Suprapubic skin (tissue), 4 donors: ENCODE data around the gene FAM89B. TPM values are rescaled to one million over a fixed set of nuclear protein-coding genes. Genes with fewer than 3 reads are reported as not detected.

ENCODE experiments used
- DNase-seq, 2 donors: peaks; one replicate each; pipeline ENCODE4 v3.0.0-alpha.2; 2019; ENCODE audit warnings: low spot score in 2 of 2
- H3K27ac ChIP-seq: fragments of 200-600 bp; sonication (generic); one replicate; pipeline ENCODE4 v1.5.1; 2019
- H3K27me3 ChIP-seq: fragments of 200-600 bp; sonication (generic); one replicate; pipeline ENCODE4 v1.5.1; 2019
- H3K36me3 ChIP-seq: fragments of 200-600 bp; sonication (generic); one replicate; pipeline ENCODE4 v1.5.1; 2019
- H3K4me1 ChIP-seq: fragments of 200-600 bp; sonication (generic); one replicate; pipeline ENCODE4 v1.5.1; 2019
- H3K4me3 ChIP-seq: fragments of 200-600 bp; sonication (generic); one replicate; pipeline ENCODE4 v1.5.1; 2019; ENCODE audit warnings: mild to moderate bottlenecking
- H3K9me3 ChIP-seq: fragments of 200-600 bp; sonication (generic); one replicate; pipeline ENCODE4 v1.5.1; 2019
- CTCF ChIP-seq, 2 donors: fragments of 200-600 bp in 1 of 2; fragments of 450-650 bp in 1 of 2; sonication (generic) in 1 of 2; IDR thresholded peaks; one replicate each; pipeline ENCODE4 v1.5.1; 2016 to 2019; ENCODE audit warnings: antibody characterized with exemption in 2 of 2, mild to moderate bottlenecking in 1 of 2, moderate library complexity in 1 of 2
- EP300 ChIP-seq: sonication (generic); formaldehyde crosslinking; IDR thresholded peaks from one replicate; pipeline ENCODE4 v1.6.1; 2017; ENCODE audit warnings: antibody characterized with exemption
- POLR2A ChIP-seq, 2 donors: fragments of 450-650 bp; IDR thresholded peaks; one replicate each; pipeline ENCODE4 v1.6.1; 2017; ENCODE audit warnings: antibody characterized with exemption in 2 of 2, mild to moderate bottlenecking in 2 of 2, moderate library complexity in 2 of 2
- POLR2AphosphoS5 ChIP-seq, 3 donors: sonication (generic); formaldehyde crosslinking; IDR thresholded peaks; one replicate each; pipeline ENCODE4 v1.6.1; 2017; ENCODE audit warnings: antibody characterized with exemption in 3 of 3
- WGBS: methylation state at CpG from one replicate; pipeline ENCODE4 v1.1.5; 2018; 5-methylcytosine and 5-hydroxymethylcytosine counted together
- total RNA-seq, 4 donors: library from RNA; depleted of rRNA; stranded (reverse); fragments of >200 nt; gene quantifications; one replicate each; pipeline ENCODE4 v1.1.0, GENCODE V29; 2016

FAM89B gene
- total RNA-seq, 4 donors from 2014 or later: 45.2 to 103 (median 72.0) TPM

DNA sequence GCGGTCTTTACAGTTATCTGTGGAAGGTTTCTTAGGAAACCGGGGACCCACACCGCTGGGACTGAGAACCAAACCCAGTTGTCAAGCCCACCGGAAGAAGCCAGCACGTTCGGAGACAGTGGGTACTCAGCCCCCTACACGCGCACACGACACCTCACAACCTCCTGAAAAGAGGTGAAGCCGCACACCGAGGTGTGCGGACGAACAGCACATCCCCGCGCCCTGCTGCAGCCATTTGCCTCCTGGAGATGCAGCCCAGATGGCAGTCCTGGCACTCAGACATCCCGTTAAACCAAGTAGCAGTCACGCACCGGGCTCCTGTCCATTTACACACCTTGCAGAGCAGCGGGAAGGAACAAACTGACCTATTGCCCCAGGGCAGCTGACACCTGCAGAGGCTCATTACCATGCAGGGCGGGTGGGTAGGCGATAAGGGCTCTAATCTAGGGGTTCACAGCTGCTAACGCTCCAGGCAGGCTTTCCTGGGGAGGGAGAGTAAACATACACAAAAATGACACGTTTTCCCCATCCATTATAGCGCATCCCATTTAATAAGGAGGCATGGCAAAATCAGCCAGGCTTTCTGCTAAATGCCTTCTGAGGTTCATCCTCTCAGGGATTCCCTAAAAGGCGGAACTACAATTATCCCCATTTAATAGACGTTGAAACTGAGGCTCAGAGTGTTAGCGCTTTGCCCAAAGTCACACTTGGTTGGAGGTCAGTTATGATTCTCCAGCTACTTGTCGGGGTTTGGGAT, 2.7 kb downstream of the FAM89B start:
- Histone ChIP-seq H3K9me3 (no peaks in the 10 kb centered on the region), H3K27ac (peak overlapping the region; percentile 89), H3K4me3 (peak overlapping the region; percentile 94), H3K27me3 (no peaks in the 10 kb centered on the region), H3K4me1 (peaks cover 74% of the 10 kb centered on the region), H3K36me3 (peaks cover 12% of the 10 kb centered on the region)
- TF ChIP-seq POLR2A (IDR thresholded peaks at IDR 0.05): no peak
- TF ChIP-seq POLR2AphosphoS5 (IDR thresholded peaks at IDR 0.05): no peak
- no peak for TF ChIP-seq CTCF (IDR thresholded peaks at IDR 0.05)
- no peak for TF ChIP-seq EP300
- WGBS: 18% methylated on average over 13 of the region's 28 CpGs
- no peak for DNase-seq

DNA sequence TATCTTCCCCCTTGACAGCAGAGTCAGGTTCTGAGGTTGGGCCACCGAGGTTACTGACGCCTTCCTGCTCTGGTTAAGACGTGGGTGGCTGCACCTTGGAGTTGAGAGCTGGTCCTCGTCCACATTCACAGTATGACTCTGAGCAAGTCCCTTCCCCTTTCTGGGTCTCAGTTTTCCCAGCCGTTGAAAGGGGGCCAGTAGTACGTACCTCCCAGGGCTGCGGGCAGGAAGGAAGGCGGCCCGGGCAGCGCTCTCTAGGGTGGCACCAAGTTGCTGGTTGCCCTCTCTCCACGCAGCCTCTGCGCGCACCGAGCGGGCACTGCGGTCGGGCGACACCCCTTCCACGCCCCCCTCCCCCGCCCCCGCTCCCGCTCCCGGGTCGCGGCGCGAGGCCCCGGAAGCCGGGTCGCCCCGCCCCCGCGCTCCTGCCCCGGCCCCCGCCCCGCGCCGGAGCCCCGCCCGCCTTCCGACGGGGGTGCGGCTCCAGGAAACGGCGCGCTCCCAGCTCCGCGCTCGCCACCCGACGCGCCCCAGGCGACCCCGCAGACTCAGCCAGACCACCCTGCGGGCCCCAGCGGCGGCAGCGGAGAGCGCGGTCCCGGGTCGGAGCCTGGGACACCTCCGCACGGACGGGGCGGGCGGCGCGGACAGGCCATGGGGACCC, 3.4 kb downstream of the FAM89B start, which contains the start of gene EHBP1L1:
Gene EHBP1L1 (plus strand): TSS at position 486 of the 664 bp plus-strand sequence. CDS start 250 bp downstream, outside the sequence.
- Histone ChIP-seq H3K27me3 (no peaks in the 10 kb centered on the region), H3K9me3 (no peaks in the 10 kb centered on the region), H3K36me3 (peaks cover 19% of the 10 kb centered on the region), H3K4me3 (peak within 1 kb of the TSS; percentile 94), H3K4me1 (peaks cover 74% of the 10 kb centered on the region), H3K27ac (peak within 1 kb of the TSS; percentile 89)
- no peak for DNase-seq
- no peak for TF ChIP-seq CTCF (IDR thresholded peaks at IDR 0.05)
- no peak for TF ChIP-seq POLR2A (IDR thresholded peaks at IDR 0.05)
- TF ChIP-seq EP300: no peak
- TF ChIP-seq POLR2AphosphoS5 (IDR thresholded peaks at IDR 0.05): no peak
- 3% methylated on average over 6 of the region's 69 CpGs for WGBS

- TF ChIP-seq EP300: no peak
- TF ChIP-seq POLR2AphosphoS5 (IDR thresholded peaks at IDR 0.05): no peak
- TF ChIP-seq CTCF (IDR thresholded peaks at IDR 0.05): no peak
- no peak for TF ChIP-seq POLR2A (IDR thresholded peaks at IDR 0.05)
- Histone ChIP-seq H3K4me3 (peak overlapping the region; percentile 94), H3K27me3 (no peaks in the 10 kb centered on the region), H3K9me3 (no peaks in the 10 kb centered on the region), H3K36me3 (peaks cover 26% of the 10 kb centered on the region), H3K27ac (peak overlapping the region; percentile 89), H3K4me1 (peaks cover 70% of the 10 kb centered on the region)
- 5% methylated on average over 20 of the region's 26 CpGs for WGBS
- no peak for DNase-seq
Measured at GRCh38 chr11:65576232-65576866, 4.0 kb downstream of the FAM89B start.

GRCh38 chr11:65576867-65577755, 4.8 kb downstream of the FAM89B start:
- Histone ChIP-seq H3K27me3 (no peaks in the 10 kb centered on the region), H3K36me3 (peaks cover 30% of the 10 kb centered on the region), H3K4me1 (peaks cover 63% of the 10 kb centered on the region), H3K27ac (peak overlapping the region; percentile 89), H3K4me3 (peak overlapping the region; percentile 94), H3K9me3 (no peaks in the 10 kb centered on the region)
- no peak for DNase-seq
- TF ChIP-seq CTCF (IDR thresholded peaks at IDR 0.05) (no peak), POLR2A (IDR thresholded peaks at IDR 0.05) (no peak), EP300 (no peak)
- 24% methylated on average over 8 of the region's 18 CpGs for WGBS
